Neural progenitor cell (in vitro differentiated cells): ENCODE data around the gene EPPIN. TPM values are rescaled to one million over a fixed set of nuclear protein-coding genes. Genes with fewer than 3 reads are reported as not detected.

Source experiments
- DNase-seq: peaks from one replicate; pipeline ENCODE4 v3.0.0-alpha.2; 2016; ENCODE audit warnings: low spot score
- H2AFZ ChIP-seq: fragments of 200-600 bp; sonication (generic); replicated peaks from 2 replicates; pipeline ENCODE4 v1.6.1; 2016; ENCODE audit warnings: antibody characterized with exemption
- H3F3A ChIP-seq: fragments of 200-600 bp; sonication (generic); 2 replicates; pipeline ENCODE4 v1.6.1; 2016; ENCODE audit warnings: antibody characterized with exemption, low read depth
- H3K27ac ChIP-seq: fragments of 200-600 bp; sonication (generic); 2 replicates; pipeline ENCODE4 v1.5.1; 2016; ENCODE audit warnings: mild to moderate bottlenecking
- H3K27me3 ChIP-seq: fragments of 200-600 bp; sonication (generic); 2 replicates; pipeline ENCODE4 v1.6.1; 2016; ENCODE audit warnings: mild to moderate bottlenecking, moderate library complexity
- H3K36me3 ChIP-seq: fragments of 200-600 bp; sonication (generic); 2 replicates; pipeline ENCODE4 v1.5.1; 2016
- H3K4me1 ChIP-seq: fragments of 200-600 bp; sonication (generic); 2 replicates; pipeline ENCODE4 v1.6.1; 2016; ENCODE audit warnings: mixed run types
- H3K4me2 ChIP-seq: fragments of 200-600 bp; sonication (generic); 2 replicates; pipeline ENCODE4 v1.6.1; 2016
- H3K4me3 ChIP-seq: fragments of 200-600 bp; sonication (generic); 2 replicates; pipeline ENCODE4 v1.5.1; 2016
- H3K79me2 ChIP-seq: fragments of 200-600 bp; sonication (generic); 2 replicates; pipeline ENCODE4 v1.6.1; 2016; ENCODE audit warnings: low read depth
- H3K9ac ChIP-seq: fragments of 200-600 bp; sonication (generic); 2 replicates; pipeline ENCODE4 v1.6.1; 2016
- H3K9me3 ChIP-seq: fragments of 200-600 bp; sonication (generic); 2 replicates; pipeline ENCODE4 v1.5.1; 2016; ENCODE audit warnings: low read depth
- H4K20me1 ChIP-seq: fragments of 200-600 bp; sonication (generic); 2 replicates; pipeline ENCODE4 v1.6.1; 2016; ENCODE audit warnings: low read depth
- H3K27ac Mint-ChIP-seq: 3 replicates; pipeline ENCODE4 v1.8.0; 2021; ENCODE audit warnings: mixed read lengths
- H3K27me3 Mint-ChIP-seq: 2 replicates; pipeline ENCODE4 v1.8.0; 2022; ENCODE audit warnings: low read depth, mild to moderate bottlenecking, inconsistent platforms, moderate library complexity, mixed read lengths; ENCODE audit not compliant: insufficient read depth
- H3K36me3 Mint-ChIP-seq: 3 replicates; pipeline ENCODE4 v1.8.0; 2021; ENCODE audit warnings: mixed read lengths
- H3K4me1 Mint-ChIP-seq: 3 replicates; pipeline ENCODE4 v1.8.0; 2021; ENCODE audit warnings: mixed read lengths
- H3K4me3 Mint-ChIP-seq: 3 replicates; pipeline ENCODE4 v1.8.0; 2021; ENCODE audit warnings: mild to moderate bottlenecking, moderate library complexity, mixed read lengths
- H3K9me3 Mint-ChIP-seq: 3 replicates; pipeline ENCODE4 v1.8.0; 2020; ENCODE audit warnings: mixed read lengths
- EZH2 ChIP-seq: fragments of 200-600 bp; sonication (generic); IDR thresholded peaks from 2 replicates; pipeline ENCODE4 v1.6.1; 2017; ENCODE audit warnings: antibody characterized with exemption, mild to moderate bottlenecking, moderate library complexity
- EZH2phosphoT487 ChIP-seq: fragments of 200-600 bp; sonication (generic); IDR thresholded peaks from 2 replicates; pipeline ENCODE4 v1.6.1; 2017; ENCODE audit warnings: antibody characterized with exemption
- total RNA-seq: library from RNA; depleted of rRNA; stranded (reverse); fragments of >200 nt; gene quantifications from 2 replicates; pipeline ENCODE4 v1.2.3, GENCODE V29; 2015; ENCODE audit warnings: low replicate concordance
- TF ChIP-seq, protein P1 (sequence below): fragments of 200-600 bp; sonication (generic); IDR thresholded peaks from 2 replicates; pipeline ENCODE4 v1.5.1; 2017; ENCODE audit warnings: antibody characterized with exemption, mild to moderate bottlenecking

Gene EPPIN
- total RNA-seq, 1 donor from 2014 or later, result not detected

DNA sequence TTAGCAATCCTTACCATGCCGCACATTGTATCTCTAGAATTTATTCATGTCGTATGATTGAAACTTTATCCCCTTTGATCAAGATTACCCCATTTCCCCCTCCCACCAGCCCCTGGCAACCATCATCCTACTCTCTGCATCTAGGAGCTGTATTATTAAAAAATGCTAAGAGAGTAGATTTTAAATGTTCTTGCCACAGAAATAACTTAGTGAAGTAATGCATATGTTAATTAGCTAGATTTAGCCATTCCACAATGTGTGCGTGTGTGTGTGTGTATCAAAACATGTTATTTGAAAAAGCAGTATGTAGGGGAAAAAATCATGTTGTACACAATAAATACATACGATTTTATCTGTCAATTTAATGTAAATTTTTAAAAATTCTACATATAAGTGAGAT is 19.9 kb downstream of the EPPIN start:
- H3K4me3 Mint-ChIP-seq, result no peak overlapping the region

DNA sequence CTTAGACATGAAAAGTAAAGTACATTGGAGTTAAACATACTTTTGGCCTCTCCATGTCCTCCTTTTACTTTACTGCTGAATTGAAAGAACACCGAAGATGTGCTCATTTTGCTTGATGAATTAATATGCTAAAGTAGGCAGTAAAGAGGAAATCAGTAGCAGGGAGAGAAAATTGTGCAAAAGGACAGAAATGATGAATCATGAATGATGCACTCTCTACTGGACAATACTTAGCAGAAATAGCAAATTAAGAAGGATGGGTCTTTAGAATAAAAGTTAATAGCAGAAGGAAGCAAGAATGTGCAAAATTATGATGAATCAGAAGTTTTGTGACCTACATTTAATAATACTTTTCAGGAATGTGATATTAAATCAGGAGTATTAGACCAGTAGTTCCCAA is 23.4 kb downstream of the EPPIN start:
- no peak overlapping the region for H3K4me2 ChIP-seq
- Mint-ChIP-seq H3K36me3 (no peaks in the 10 kb centered on the region), H3K4me3 (no peak overlapping the region), H3K9me3 (no peaks in the 10 kb centered on the region), H3K4me1 (no peaks in the 10 kb centered on the region), H3K27ac (no peak overlapping the region), H3K27me3 (peaks cover 4% of the 10 kb centered on the region)
- no peaks in the 10 kb centered on the region for H4K20me1 ChIP-seq
- H3K4me1 ChIP-seq, result no peaks in the 10 kb centered on the region
- H3K79me2 ChIP-seq, result no peaks in the 10 kb centered on the region
- no peak overlapping the region for H3K4me3 ChIP-seq
- no peaks in the 10 kb centered on the region for H3K9me3 ChIP-seq
- no peak overlapping the region for H3K9ac ChIP-seq
- H3K27me3 ChIP-seq, result peaks cover 15% of the 10 kb centered on the region
- no peak overlapping the region for H2AFZ ChIP-seq
- H3F3A ChIP-seq, result no peaks in the 10 kb centered on the region
- H3K36me3 ChIP-seq, result no peaks in the 10 kb centered on the region
- no peak overlapping the region for H3K27ac ChIP-seq
- no peak for DNase-seq
- TF ChIP-seq EZH2phosphoT487, result no peak
- TF ChIP-seq EZH2, result no peak
- TF ChIP-seq, protein P1, sequence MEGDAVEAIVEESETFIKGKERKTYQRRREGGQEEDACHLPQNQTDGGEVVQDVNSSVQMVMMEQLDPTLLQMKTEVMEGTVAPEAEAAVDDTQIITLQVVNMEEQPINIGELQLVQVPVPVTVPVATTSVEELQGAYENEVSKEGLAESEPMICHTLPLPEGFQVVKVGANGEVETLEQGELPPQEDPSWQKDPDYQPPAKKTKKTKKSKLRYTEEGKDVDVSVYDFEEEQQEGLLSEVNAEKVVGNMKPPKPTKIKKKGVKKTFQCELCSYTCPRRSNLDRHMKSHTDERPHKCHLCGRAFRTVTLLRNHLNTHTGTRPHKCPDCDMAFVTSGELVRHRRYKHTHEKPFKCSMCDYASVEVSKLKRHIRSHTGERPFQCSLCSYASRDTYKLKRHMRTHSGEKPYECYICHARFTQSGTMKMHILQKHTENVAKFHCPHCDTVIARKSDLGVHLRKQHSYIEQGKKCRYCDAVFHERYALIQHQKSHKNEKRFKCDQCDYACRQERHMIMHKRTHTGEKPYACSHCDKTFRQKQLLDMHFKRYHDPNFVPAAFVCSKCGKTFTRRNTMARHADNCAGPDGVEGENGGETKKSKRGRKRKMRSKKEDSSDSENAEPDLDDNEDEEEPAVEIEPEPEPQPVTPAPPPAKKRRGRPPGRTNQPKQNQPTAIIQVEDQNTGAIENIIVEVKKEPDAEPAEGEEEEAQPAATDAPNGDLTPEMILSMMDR, result no peak

More for the DNA sequence above, 19.9 kb downstream of the EPPIN start:
- TF ChIP-seq EZH2phosphoT487, result no peak
- no peak for TF ChIP-seq EZH2
- TF ChIP-seq, protein P1, result no peak
- no peak overlapping the region for H3K9ac ChIP-seq
- H3K36me3 ChIP-seq, result no peaks in the 10 kb centered on the region
- H3K4me1 ChIP-seq, result no peaks in the 10 kb centered on the region
- H3K4me1 Mint-ChIP-seq, result no peaks in the 10 kb centered on the region
- peaks cover 7% of the 10 kb centered on the region for H3K27me3 Mint-ChIP-seq
- no peaks in the 10 kb centered on the region for H4K20me1 ChIP-seq
- no peak for DNase-seq
- no peaks in the 10 kb centered on the region for H3K9me3 ChIP-seq
- H3K9me3 Mint-ChIP-seq, result no peaks in the 10 kb centered on the region
- peaks cover 15% of the 10 kb centered on the region for H3K27me3 ChIP-seq
- no peak overlapping the region for H3K4me3 ChIP-seq
- no peak overlapping the region for H3K27ac Mint-ChIP-seq
- H3F3A ChIP-seq, result no peaks in the 10 kb centered on the region
- H3K4me2 ChIP-seq, result no peak overlapping the region
- H3K27ac ChIP-seq, result no peak overlapping the region
- H3K36me3 Mint-ChIP-seq, result no peaks in the 10 kb centered on the region
- H2AFZ ChIP-seq, result no peak overlapping the region
- H3K79me2 ChIP-seq, result no peaks in the 10 kb centered on the region

DNA sequence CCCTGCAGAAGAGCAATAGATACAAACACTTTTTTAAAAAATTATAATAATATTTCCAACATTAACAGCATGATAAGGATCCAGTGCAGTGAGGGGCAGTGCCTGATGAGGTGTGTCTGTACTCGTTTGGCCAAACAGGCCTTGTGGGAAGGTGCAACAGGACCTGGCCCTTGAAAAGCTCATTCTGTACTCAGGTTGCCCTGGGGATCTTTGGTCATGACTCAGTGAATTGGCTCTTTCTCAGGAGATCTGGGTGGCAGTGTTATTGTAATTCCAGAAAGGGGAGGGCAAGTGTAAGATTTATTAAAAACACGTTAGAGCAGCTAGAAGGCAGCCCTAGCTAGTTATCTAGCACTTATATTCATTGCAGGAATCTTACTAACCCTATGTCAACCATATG is 28.9 kb downstream of the EPPIN start:
- H3K9me3 Mint-ChIP-seq, result no peaks in the 10 kb centered on the region
- TF ChIP-seq EZH2phosphoT487 (no peak), EZH2 (no peak)
- TF ChIP-seq, protein P1, result no peak
- Histone ChIP-seq H2AFZ (no peak overlapping the region), H3F3A (no peaks in the 10 kb centered on the region), H4K20me1 (no peaks in the 10 kb centered on the region), H3K9me3 (no peaks in the 10 kb centered on the region), H3K4me3 (no peak overlapping the region), H3K36me3 (no peaks in the 10 kb centered on the region), H3K27me3 (peaks cover 6% of the 10 kb centered on the region), H3K27ac (no peak overlapping the region), H3K9ac (no peak overlapping the region), H3K4me2 (no peak overlapping the region), H3K4me1 (no peaks in the 10 kb centered on the region), H3K79me2 (no peaks in the 10 kb centered on the region)
- no peak overlapping the region for H3K4me3 Mint-ChIP-seq
- no peak overlapping the region for H3K27ac Mint-ChIP-seq
- DNase-seq, result no peak
- H3K4me1 Mint-ChIP-seq, result no peaks in the 10 kb centered on the region
- no peaks in the 10 kb centered on the region for H3K36me3 Mint-ChIP-seq
- H3K27me3 Mint-ChIP-seq, result peaks cover 5% of the 10 kb centered on the region
